LHCN-M2 (cell line): ENCODE results near the gene GRM1. TPM values are rescaled to one million over a fixed set of nuclear protein-coding genes. Genes with fewer than 3 reads are reported as not detected.
"Not testable (repeated sequence)": the region's sequence is repeated elsewhere in the genome, so short reads cannot be mapped to it uniquely, and the experiment has no call there.

Source experiments
- DNase-seq: peaks from one replicate; pipeline ENCODE4 v3.0.0-alpha.2; 2012; ENCODE audit warnings: low read depth
- total RNA-seq: library from RNA; depleted of rRNA; stranded (reverse); fragments of >200 nt; gene quantifications from 2 replicates; pipeline ENCODE4 v1.2.3, GENCODE V29; 2014

Gene GRM1
- total RNA-seq, 1 experiment from 2014 or later = 0.06 TPM

DNA sequence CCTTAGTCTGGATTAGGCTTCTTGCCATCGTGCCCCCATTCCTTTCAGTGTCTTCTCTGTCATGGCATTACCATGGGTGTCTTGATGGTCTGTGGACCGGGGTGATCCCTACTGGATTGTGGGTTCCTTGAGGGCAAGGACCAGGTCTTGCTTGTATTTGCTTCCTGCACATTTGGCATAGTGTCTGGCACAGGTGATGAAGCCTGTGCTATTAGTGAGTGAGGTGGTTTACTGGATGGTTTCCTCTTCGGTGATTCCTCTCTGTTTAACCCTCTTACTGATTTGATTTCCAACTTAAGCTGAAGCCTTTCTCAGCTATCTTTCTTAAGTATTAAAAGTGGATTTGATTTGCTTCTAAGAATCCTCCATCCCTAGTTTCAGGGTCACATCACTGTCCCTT, 162.3 kb downstream of the GRM1 start:
- DNase-seq = no peak

DNA sequence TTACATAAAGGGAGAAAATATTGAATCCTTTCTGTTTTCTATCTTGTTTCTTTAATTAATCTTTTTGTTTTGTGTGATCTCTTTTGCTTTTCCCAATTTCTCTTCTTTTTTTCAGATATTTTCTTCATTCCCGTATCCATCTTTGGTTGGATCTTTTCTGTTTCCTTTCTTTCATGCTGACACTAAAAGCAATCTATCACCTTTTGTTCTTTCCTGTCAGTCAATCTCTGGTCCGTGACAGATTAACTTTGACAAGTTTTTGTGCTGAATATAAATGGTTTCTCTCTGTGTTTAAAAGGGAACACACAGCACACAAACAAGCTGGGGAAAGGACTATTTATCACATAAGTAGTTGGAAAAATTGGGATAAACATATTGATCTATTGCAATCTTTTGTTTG, 162.8 kb downstream of the GRM1 start:
- DNase-seq = no peak

DNA sequence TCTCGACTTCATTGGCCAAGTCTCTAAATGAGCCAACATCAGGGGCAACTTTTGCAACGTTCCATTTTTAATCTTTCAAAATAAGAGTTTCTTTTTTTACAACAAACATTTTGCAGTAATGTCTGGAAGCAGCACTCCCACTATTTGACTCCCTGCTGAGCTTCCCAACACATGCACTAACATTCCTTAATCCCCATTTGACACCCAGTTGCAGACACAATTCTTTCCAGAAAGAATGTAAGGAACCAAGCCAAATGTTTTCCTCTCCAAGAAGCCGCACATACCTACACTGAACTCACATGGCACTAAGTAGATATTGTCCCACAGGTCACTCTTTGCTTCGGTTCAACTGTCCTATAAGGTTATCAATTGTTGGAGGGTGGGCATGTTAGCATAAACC, 165.6 kb downstream of the GRM1 start:
- no peak for DNase-seq

DNA sequence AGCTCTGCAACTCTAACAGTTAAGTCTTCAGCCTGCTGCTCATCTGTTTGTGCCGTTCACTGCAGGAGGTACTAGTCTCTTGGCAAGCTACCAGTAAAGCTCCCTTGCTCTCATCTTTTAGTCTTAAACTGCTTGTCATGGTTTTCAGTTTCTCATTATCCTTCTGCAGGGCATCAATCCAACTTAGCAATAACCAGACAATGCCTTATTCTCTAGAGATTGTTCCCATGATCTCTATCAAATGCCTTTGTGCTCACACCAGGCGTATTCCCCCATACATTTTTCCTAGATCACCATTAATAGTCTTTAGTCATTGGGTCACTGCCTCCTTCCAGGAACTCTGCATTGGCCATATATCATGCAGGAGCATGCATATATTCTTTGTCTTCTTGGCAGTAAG, 171.3 kb downstream of the GRM1 start:
- peak; percentile 3 for DNase-seq

DNA sequence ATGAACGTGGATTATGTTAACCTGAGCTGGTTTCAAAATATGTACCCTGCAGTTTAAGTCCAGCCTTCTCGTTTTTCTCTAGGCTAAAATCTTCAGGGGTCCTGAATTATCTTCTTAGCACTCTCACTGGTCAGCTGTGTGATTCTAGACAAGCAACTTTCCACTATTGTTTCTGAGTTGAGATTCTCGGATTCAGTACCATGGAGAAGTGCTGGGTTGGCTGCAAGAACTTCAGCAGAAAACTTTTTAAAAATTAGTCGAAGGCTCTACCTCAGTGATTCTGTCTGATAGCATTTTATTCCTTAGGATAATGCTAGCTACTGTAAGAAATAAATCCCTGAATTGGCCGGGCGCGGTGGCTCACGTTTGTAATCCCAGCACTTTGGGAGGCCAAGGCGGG, 173.7 kb downstream of the GRM1 start:
- DNase-seq = no peak

DNA sequence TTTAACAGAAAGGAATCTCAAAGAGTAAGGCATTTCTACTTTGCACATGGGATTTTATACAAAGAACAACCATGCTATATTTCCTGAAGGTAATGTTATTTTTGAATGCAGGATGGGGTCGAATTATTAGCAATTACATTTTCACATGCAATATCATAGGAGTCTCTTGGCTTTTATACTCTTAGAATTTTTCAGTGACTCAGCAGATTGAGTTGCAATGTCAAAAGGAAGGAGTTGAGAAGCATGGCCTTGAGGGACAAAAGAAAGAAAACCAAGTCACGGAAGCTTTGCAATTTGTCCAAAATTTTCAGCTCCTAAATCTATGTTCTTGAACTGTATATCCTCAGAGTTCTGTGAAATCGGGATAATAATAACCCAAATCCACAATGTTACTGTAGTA, 181.1 kb downstream of the GRM1 start:
- DNase-seq = no peak

DNA sequence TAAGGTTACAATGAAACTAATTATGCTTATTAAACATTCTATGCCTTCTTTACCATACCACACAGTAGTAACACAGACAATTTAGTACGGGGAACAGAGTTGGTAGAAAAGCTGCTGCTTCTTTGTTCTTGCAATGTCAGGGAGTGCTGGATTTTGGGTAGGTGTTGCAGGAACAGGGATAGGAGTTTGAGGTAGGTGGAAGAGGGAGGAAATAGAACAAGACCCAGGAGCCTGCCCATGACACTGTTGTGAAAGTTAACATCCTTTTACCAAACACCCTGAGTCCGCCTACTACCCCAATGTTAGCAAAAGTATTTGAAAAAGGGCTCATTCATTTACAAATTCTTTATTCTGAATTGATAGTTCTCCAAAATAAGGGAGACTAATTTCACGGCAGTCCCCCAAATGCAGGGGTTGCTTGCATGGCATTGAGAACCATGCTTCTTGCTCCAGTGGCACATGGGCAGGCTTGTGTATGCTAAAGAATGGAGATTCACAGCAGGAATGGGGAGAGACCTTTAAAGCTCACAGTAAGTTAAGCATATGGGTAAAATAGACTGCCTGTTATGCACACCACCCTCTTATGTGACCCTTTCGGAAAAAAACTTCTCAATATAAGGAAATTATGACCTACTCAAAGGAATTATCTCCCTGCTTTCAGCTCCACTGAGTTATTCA, 181.7 kb downstream of the GRM1 start:
- no peak for DNase-seq

DNA sequence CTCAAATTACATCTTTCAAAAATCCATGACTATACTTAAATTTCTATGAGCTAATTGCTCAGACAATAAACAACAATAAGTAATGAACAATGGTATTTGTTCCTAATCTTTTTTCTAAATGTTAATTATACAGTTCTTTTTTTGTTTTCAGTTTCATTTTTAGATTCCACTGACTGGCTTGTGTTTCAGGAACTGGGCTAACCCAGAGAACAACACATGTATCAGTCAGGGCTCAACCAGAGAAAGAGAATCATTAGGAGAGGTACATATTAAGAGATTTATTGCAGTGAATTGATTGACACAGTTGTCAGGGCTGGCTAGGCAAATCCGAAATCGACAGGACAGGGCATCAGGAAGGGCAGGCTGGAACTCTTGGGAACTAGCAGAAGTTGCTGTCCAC, 182.8 kb downstream of the GRM1 start:
- no peak for DNase-seq

DNA sequence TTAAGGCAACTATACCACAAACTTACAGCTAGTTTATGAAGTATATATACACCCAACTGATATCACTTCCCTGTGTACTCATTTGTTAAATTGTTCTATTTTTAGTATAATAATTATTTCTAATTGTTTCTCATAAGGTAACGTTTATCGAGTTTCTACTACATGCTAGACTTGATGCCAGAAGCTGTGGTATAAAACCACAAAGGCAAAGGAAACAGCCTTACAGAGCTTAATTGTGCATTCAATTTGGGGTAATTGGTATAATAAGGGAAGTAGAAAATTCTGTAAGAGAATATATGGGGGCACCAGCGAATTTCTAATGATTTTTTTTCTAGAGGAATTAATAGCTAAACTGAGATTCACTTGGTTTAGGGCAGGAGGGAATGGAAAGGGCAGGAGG, 183.9 kb downstream of the GRM1 start:
- no peak for DNase-seq

DNA sequence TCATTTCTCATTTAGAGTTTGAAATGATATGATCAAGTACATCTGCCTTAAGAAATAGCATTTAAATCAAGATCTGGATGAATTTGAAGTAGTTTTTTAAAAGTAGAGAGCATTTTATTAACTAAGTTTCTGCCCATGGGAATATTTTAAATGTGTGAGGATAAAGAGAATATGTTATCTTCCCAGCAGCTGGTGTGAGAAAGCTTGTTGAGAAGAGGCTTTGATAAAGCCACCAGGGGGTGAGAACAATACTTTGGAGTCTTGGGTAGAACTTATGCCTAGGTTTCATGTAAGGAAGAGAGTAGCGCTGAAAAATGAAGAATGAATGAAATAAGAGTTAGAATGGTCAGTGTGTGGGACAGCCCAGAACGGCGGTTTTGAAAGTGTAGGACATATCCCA, 190.2 kb downstream of the GRM1 start:
- DNase-seq = no peak

DNA sequence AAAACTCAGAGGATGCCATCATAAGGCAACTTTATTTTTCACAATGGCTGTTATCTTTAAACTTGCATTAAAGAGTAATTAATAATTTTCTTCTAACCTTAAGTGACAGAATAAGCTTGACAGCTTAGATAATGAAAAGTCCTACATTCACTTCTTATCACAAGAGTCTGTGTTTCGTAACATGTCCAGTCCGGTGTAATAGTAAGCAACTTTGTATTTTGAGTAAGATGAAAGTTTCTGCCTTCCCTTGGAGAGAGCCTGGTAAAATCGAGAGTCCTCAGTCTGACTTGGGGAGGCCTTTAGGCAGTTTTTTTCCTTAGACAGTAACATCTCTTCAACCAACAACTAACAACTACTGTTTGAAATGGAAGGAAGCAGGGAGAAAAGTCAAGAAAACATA, 195.6 kb downstream of the GRM1 start:
- no peak for DNase-seq

DNA sequence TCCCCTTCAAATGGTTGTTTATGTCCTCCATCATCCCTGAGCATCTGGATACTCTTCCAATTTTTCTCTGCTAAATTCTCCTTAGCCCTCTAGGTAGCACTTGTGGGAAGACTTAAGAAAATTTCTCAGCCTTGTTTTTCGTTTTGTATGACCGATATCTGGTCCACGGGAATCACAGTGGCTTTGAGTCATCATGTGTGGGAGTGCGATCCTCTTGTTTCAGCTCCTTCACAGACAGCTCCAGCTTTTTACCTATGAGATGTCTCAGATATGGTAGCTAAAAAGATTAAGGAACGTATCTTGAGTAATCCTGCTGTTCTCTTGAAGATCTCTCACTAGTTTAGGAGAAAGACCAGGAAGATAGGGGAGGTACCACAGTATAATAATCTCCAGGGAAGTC, 196.1 kb downstream of the GRM1 start:
- no peak for DNase-seq

DNA sequence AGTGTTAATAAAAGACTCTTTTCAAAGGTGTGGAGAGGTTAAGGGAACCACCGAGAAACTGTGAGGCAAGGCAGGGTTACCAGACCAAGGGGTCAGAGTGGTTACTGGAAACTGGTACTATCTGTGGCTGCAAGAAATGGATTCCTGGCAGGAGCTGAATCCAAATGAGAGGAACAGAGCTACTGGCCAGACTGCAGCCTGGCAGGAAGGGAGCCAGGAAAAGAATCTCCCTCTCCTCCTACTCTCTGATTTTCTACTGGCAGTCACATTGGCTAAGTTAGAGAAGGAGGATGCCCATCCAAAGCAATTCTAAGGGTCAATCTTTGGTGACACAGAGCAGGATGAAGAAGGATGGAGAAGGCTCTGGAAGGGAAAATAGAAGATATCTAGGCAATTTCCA, 211.5 kb downstream of the GRM1 start:
- no peak for DNase-seq

DNA sequence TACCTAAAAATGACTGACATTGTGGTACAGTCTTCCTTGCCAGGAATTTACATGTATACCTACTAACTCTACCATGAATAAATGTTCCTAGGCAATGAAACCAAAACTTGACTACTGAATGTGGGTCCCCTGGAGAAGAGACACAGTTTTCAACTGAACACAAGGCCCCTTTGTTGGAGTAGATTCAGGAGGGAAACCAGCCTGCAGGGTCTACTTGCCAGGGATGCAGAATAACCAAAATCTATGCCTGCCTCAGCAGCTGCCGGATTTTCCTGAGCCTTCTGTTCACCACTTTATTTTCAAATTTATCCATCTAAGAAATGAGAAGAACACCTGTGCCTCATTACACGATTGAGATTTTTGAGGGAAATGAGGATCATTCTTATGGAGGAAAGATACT, 211.9 kb downstream of the GRM1 start:
- DNase-seq = no peak

DNA sequence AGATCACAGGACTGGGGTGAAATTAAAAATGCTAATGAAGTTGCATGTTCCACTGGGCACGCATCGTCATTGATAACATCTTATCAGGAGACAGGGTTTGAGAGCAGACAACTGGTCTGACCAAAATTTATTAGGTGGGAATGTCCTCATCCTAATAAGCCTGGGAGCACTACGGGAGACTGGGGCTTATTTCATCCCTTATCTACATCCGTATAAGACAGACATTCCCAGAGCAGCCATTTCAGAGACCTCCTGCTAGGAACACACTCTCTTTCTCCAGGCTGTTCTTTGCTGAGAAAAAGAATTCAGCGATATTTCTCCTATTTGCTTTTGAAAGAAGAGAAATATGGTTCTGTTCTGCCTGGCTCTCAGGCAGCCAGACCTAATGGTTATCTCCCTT, 214.8 kb downstream of the GRM1 start:
- not testable (repeated sequence) for DNase-seq

DNA sequence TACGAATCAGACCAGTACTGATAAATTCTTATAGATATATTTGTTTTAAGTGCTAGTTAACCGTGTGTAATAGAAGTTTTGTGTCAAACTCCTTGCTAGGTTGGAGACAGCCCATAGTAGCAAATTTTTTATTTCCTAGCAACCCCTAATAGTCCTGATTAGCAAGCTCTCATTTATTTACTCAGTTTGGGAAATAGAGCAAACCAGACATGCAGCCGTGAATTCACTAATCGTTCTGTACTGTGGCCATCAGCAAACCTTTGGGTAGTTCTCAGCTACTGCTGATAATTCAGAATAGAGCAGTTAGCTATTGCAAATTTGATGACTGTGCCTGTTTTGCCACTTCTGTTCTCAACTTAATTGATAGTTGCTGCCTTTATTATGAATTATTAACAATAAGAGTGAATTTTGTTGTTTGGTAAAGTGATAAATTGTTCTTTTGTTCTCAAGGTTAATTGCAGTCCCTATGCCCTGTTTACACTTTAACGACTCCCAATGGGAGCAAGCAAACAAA, 215.8 kb downstream of the GRM1 start:
- no peak for DNase-seq

DNA sequence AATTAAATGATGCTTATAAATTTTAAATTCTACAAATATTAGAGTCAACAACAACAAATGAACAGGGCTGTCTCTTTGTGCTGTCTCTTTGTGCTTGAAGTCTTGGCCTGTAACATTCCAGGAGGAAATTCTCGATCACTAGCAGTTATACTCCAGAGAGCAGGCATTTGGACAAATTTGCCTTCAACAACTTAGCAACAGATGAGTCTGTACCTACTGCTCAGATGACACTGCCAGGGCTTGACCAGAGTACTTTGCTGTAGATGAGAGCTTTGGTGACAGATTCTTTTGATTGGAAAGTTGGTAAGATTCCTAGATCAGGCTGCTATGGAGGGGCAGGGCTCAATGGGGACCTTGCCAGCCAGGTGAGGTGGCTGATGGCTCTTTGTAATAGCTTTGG, 217.2 kb downstream of the GRM1 start:
- no peak for DNase-seq

DNA sequence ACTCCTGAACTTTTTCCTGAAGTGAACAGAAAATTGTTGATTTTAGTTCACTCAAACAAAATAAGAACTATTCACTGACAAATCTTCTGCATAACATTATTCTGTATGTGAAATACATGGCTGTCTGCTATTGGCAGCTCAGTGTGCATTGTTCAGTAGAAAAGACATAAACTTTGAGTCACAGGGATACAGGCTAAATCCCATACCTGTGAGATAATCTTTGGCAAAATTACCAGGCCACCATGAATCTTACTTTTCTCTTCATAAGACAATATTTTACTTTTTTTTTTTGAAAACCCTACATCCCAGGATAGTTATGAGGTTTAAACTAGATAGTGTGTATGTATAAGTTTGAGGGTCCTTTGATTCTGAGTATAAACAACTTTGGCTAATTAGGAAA, 224.8 kb downstream of the GRM1 start:
- no peak for DNase-seq

DNA sequence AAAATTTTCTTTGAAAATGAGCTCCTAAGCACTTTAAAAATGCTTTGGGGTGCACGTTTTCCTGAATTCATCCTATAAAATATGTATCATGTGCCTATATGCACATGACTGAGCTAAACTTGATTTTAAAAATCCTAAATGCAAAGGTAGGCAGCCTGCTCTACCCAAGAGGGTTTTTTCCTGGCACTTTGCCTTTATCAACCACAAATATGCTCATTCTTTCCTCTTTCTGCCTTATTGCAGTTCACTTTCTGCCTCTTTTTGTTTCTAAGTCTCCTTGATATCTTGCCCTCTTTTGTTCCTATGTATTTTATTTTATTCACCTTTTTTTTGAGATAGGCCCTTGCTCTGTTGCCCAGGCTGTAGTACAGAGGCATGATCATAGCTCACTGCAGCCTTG, 229.3 kb downstream of the GRM1 start:
- no peak for DNase-seq

DNA sequence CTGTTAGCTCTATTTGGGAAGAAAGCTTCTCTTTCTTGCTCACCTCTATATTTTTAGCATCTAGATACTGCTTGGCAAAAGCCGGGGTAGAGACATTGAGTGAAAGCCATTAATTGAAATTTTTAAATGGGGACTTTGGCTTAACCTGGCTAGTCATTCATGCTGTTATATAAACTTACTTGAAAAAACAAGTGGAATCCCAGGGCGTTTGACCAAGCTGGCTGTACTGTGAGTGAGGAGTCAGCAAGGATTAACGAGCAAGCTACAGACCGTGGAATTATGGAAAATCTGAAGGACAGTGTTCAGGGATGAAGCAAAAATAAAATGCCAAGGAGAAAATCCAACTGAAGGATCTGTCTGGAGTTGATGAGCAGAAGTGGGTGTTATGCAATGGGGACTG, 232.0 kb downstream of the GRM1 start:
- no peak for DNase-seq

DNA sequence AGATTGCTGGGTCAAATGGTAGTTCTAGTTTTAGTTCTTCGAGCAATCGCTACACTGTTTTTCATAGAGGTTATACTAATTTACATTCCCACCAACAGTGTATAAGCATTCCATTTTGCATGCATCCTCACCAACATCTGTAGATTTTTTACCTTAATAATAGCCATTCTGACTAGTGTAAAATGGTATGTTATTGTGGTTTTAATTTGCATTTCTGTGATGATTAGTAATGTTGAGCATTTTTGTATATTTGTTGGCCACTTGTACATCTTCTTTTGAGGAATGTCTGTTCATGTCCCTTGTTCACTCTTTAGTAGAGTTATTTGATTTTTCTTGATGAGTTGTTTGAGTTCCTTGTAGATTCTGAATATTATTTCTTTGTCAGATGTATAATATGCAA, 236.2 kb downstream of the GRM1 start:
- no peak for DNase-seq

DNA sequence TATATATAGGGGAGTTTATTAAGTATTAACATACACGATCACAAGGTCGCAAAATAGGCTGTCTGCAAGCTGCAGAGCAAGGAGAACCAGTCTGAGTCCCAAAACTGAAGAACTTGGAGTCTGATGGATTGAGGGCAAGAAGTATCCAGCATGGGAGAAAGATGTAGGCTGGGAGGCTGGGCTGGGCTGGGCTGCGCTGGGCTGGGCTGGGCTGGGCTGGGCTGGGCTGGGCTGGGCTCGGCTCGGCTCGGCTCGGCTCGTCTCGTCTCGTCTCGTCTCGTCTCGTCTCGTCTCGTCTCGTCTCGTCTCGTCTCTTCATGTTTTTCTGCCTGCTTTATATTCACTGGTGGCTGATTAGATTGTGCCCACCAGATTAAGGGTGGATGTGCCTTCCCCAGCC, 238.6 kb downstream of the GRM1 start:
- DNase-seq = no peak

DNA sequence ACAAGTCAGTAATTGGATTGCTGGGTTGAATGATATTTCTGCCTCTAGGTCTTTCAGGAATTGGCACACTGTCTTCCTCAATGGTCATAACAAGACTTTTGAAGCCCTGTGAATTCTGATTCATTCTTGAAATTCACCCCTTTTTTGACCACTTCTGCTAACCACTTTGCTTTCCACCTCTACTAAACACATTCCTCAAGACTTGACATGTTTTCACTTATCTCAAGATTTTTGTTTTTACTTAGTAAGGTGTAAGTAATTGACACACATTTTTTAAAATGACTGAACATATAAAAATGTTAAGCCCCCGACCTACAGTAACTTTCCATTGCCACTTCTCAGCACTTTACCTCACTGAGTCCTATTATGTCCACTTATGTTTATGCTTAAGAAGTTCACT, 239.1 kb downstream of the GRM1 start:
- DNase-seq = no peak

DNA sequence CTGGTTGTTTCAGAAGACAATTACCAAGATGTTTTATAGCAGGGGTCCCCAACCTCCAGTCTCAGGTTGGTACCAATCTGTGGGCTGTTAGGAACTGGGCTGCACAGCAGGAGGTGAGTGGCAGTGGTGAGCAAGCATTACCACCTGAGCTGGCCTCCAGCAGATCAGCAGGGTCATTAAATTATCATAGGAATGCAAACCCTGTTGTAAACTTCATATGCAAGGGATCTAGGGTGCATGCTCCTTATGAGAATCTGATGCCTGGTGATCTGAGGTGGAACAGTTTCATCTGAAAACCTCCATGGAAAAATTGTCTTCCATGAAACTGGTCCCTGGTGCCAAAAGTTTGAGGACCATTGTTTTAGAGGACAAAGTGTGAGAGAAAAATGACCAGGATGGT, 240.6 kb downstream of the GRM1 start:
- no peak for DNase-seq
